ENCODE results near the gene TNC.

The TNC gene

GRCh38 chr9:115104908-115105307 is 13.0 kb downstream of the TNC start:
- no peak for DNase-seq (ENCODE audit: low read depth in 1 of 2, low spot score in 1 of 2)

- no peak for DNase-seq (ENCODE audit: low read depth in 1 of 2, low spot score in 1 of 2)
These were observed 14.0 kb downstream of the TNC start for GRCh38 chr9:115103746-115104477.

GRCh38 chr9:115099901-115100300 is 18.1 kb downstream of the TNC start:
- no peak for DNase-seq (ENCODE audit: low read depth in 1 of 2, low spot score in 1 of 2)

GRCh38 chr9:115098226-115098965 is 19.6 kb downstream of the TNC start:
- DNase-seq (ENCODE audit: low read depth in 1 of 2, low spot score in 1 of 2) = no peak

- no peak for DNase-seq (ENCODE audit: low read depth in 1 of 2, low spot score in 1 of 2)
These were observed 24.4 kb downstream of the TNC start for GRCh38 chr9:115093520-115093919.

- no peak for DNase-seq (ENCODE audit: low read depth in 1 of 2, low spot score in 1 of 2)
These were observed 27.5 kb downstream of the TNC start for GRCh38 chr9:115090486-115090885.

- no peak for DNase-seq (ENCODE audit: low read depth in 1 of 2, low spot score in 1 of 2)
These were observed 29.1 kb downstream of the TNC start for GRCh38 chr9:115088860-115089259.

GRCh38 chr9:115086886-115087285 is 31.1 kb downstream of the TNC start:
- DNase-seq (ENCODE audit: low read depth in 1 of 2, low spot score in 1 of 2) = no peak

GRCh38 chr9:115086461-115086860 is 31.5 kb downstream of the TNC start:
- no peak for DNase-seq (ENCODE audit: low read depth in 1 of 2, low spot score in 1 of 2)

GRCh38 chr9:115085773-115086377 is 32.1 kb downstream of the TNC start:
- no peak for DNase-seq (ENCODE audit: low read depth in 1 of 2, low spot score in 1 of 2)

GRCh38 chr9:115084709-115085108 is 33.2 kb downstream of the TNC start:
- DNase-seq (ENCODE audit: low read depth in 1 of 2, low spot score in 1 of 2) = no peak

- DNase-seq (ENCODE audit: low read depth in 1 of 2, low spot score in 1 of 2) = no peak
These were observed 33.8 kb downstream of the TNC start for GRCh38 chr9:115084157-115084556.

- DNase-seq (ENCODE audit: low read depth in 1 of 2, low spot score in 1 of 2) = no peak
These were observed 37.7 kb downstream of the TNC start for GRCh38 chr9:115080242-115080641.

GRCh38 chr9:115079156-115079555 is 38.8 kb downstream of the TNC start:
- DNase-seq (ENCODE audit: low read depth in 1 of 2, low spot score in 1 of 2) = no peak

GRCh38 chr9:115073456-115073855 is 44.5 kb downstream of the TNC start:
- DNase-seq (ENCODE audit: low read depth in 1 of 2, low spot score in 1 of 2) = no peak

- no peak for DNase-seq (ENCODE audit: low read depth in 1 of 2, low spot score in 1 of 2)
These were observed 46.8 kb downstream of the TNC start for GRCh38 chr9:115071176-115071575.

GRCh38 chr9:115069771-115070170 is 48.2 kb downstream of the TNC start:
- DNase-seq (ENCODE audit: low read depth in 1 of 2, low spot score in 1 of 2) = no peak

- DNase-seq (ENCODE audit: low read depth in 1 of 2, low spot score in 1 of 2) = no peak
These were observed 48.7 kb downstream of the TNC start for GRCh38 chr9:115069302-115069701.

- DNase-seq (ENCODE audit: low read depth in 1 of 2, low spot score in 1 of 2) = no peak
These were observed 49.9 kb downstream of the TNC start for GRCh38 chr9:115068031-115068430.

- DNase-seq (ENCODE audit: low read depth in 1 of 2, low spot score in 1 of 2) = no peak
These were observed 54.7 kb downstream of the TNC start for GRCh38 chr9:115063058-115063845.

GRCh38 chr9:115058684-115059315 is 59.2 kb downstream of the TNC start:
- no peak for DNase-seq (ENCODE audit: low read depth in 1 of 2, low spot score in 1 of 2)

All from activated CD4-positive, alpha-beta T cell treated with anti-CD3 and anti-CD28 coated beads, Interleukin-2, amount 50 U/mL, for 24 hours (primary cell).